ENCODE results near the gene DNAH10. TPM values are rescaled to one million over a fixed set of nuclear protein-coding genes. Genes with fewer than 3 reads are reported as not detected.

The DNAH10 gene
- total RNA-seq, 1 experiment from 2014 or later, result 0.14 TPM

DNA sequence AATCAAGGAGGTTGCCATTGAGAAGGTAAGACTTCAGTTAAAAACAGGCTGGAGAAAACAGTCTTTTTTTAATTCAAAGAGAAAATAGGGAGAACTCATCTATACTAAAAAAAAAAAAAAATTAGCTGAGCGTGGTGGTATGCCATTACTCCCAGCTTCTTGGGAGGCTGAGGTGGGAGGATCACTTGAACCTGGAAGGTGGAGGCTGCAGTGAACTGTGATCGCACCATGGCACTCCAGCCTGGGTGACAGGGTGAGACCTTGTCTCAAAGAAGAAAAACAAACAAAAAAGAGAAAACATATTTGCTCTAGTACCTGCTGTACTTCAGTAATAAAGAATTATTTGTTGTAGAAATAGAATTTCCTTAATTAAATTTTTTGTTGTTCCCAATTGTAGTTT lies 68.6 kb downstream of the DNAH10 start:
- CTCF ChIA-PET, result no interaction called here
- Mint-ChIP-seq H3K4me3 (ENCODE audit: low read depth, unreplicated experiment) (no peak overlapping the region), H3K27me3 (ENCODE audit: unreplicated experiment) (peaks cover 15% of the 10 kb centered on the region), H3K36me3 (ENCODE audit: insufficient read depth, unreplicated experiment) (no peaks in the 10 kb centered on the region), H3K9me3 (ENCODE audit: low read depth, unreplicated experiment) (peaks cover 18% of the 10 kb centered on the region), H3K4me1 (ENCODE audit: low read depth, unreplicated experiment) (no peaks in the 10 kb centered on the region), H3K27ac (ENCODE audit: unreplicated experiment) (no peak overlapping the region)
- TF ChIP-seq, protein P1, sequence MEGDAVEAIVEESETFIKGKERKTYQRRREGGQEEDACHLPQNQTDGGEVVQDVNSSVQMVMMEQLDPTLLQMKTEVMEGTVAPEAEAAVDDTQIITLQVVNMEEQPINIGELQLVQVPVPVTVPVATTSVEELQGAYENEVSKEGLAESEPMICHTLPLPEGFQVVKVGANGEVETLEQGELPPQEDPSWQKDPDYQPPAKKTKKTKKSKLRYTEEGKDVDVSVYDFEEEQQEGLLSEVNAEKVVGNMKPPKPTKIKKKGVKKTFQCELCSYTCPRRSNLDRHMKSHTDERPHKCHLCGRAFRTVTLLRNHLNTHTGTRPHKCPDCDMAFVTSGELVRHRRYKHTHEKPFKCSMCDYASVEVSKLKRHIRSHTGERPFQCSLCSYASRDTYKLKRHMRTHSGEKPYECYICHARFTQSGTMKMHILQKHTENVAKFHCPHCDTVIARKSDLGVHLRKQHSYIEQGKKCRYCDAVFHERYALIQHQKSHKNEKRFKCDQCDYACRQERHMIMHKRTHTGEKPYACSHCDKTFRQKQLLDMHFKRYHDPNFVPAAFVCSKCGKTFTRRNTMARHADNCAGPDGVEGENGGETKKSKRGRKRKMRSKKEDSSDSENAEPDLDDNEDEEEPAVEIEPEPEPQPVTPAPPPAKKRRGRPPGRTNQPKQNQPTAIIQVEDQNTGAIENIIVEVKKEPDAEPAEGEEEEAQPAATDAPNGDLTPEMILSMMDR (IDR thresholded peaks at IDR 0.05; ENCODE audit: unreplicated experiment), result no peak
- BruUV-seq (replicated peaks), result no TSS peak
- intact Hi-C loops (cut with micrococcal nuclease; ENCODE audit: unreplicated experiment), result no loop called here
- no peak for DNase-seq

DNA sequence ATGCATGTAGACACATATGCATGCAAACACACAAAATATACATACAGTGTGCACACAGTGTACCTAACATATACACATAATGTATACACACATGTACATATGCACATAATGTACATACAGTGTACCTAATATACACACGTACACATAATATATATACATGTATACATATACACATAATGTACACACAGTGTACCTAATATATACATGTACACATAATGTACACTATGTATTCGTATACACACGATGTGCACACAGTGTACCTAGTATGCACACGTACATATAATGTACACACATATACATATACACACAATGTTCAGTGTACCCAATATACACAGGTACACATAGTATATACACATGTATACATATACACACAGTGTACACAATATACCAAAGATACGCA lies 70.0 kb downstream of the DNAH10 start:
- Mint-ChIP-seq H3K36me3 (ENCODE audit: insufficient read depth, unreplicated experiment) (no peaks in the 10 kb centered on the region), H3K9me3 (ENCODE audit: low read depth, unreplicated experiment) (peaks cover 18% of the 10 kb centered on the region), H3K27ac (ENCODE audit: unreplicated experiment) (no peak overlapping the region), H3K27me3 (ENCODE audit: unreplicated experiment) (peaks cover 14% of the 10 kb centered on the region), H3K4me1 (ENCODE audit: low read depth, unreplicated experiment) (no peaks in the 10 kb centered on the region), H3K4me3 (ENCODE audit: low read depth, unreplicated experiment) (no peak overlapping the region)
- DNase-seq, result no peak
- intact Hi-C loops (cut with micrococcal nuclease; ENCODE audit: unreplicated experiment), result no loop called here
- CTCF ChIA-PET, result no interaction called here
- no TSS peak for BruUV-seq (replicated peaks)
- TF ChIP-seq, protein P1 (IDR thresholded peaks at IDR 0.05; ENCODE audit: unreplicated experiment), result no peak

DNA sequence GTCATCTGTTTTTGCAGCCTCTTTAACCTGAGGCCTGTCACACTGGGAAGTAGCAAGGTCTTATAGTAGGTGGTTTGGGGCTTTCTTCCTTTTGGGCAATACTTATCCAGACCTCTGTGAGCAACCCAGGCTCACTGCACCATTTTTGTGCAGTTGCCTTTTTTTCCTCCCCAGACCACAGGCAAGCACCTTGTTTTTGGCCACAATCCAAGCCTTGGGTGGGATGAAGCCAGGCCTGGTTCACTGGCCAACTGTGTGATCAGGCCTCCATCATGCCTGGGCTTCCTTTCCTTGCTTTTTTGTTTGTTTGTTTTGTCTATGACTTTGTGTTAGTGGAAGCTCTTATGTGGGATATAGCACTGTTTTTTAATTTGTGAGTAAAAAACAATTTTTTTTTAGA lies 71.7 kb downstream of the DNAH10 start:
- TF ChIP-seq, protein P1 (IDR thresholded peaks at IDR 0.05; ENCODE audit: unreplicated experiment), result no peak
- H3K4me1 Mint-ChIP-seq (ENCODE audit: low read depth, unreplicated experiment), result no peaks in the 10 kb centered on the region
- H3K27ac Mint-ChIP-seq (ENCODE audit: unreplicated experiment), result no peak overlapping the region
- intact Hi-C loops (cut with micrococcal nuclease; ENCODE audit: unreplicated experiment), result no loop called here
- H3K4me3 Mint-ChIP-seq (ENCODE audit: low read depth, unreplicated experiment), result no peak overlapping the region
- H3K36me3 Mint-ChIP-seq (ENCODE audit: insufficient read depth, unreplicated experiment), result no peaks in the 10 kb centered on the region
- H3K27me3 Mint-ChIP-seq (ENCODE audit: unreplicated experiment), result peaks cover 14% of the 10 kb centered on the region
- no peak for DNase-seq
- CTCF ChIA-PET, result no interaction called here
- BruUV-seq (replicated peaks), result no TSS peak
- peaks cover 13% of the 10 kb centered on the region for H3K9me3 Mint-ChIP-seq (ENCODE audit: low read depth, unreplicated experiment)

DNA sequence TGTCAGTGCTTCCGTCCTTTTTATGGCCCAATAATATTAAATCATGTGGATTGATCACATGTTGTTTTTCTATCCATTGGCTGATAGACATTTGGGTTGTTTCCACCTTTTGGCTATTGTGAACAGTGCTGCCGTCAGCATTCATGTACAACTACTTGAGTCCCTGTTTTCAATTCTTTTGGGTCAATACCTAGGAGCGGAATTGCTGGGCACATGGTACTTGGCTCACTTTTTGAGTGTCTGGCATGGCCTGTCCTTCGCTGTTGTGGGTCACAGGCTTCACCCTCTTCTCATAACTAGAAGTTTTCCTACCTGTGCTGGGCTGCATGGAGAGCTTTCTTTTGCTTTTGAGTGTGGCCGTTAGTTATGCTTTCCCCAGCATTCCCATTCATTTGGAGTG lies 72.7 kb downstream of the DNAH10 start:
- TF ChIP-seq, protein P1 (IDR thresholded peaks at IDR 0.05; ENCODE audit: unreplicated experiment), result no peak
- BruUV-seq (replicated peaks), result no TSS peak
- H3K4me1 Mint-ChIP-seq (ENCODE audit: low read depth, unreplicated experiment), result no peaks in the 10 kb centered on the region
- no peak overlapping the region for H3K27ac Mint-ChIP-seq (ENCODE audit: unreplicated experiment)
- no peaks in the 10 kb centered on the region for H3K36me3 Mint-ChIP-seq (ENCODE audit: insufficient read depth, unreplicated experiment)
- CTCF ChIA-PET, result no interaction called here
- no peak overlapping the region for H3K4me3 Mint-ChIP-seq (ENCODE audit: low read depth, unreplicated experiment)
- H3K9me3 Mint-ChIP-seq (ENCODE audit: low read depth, unreplicated experiment), result peaks cover 13% of the 10 kb centered on the region
- H3K27me3 Mint-ChIP-seq (ENCODE audit: unreplicated experiment), result peaks cover 14% of the 10 kb centered on the region
- intact Hi-C loops (cut with micrococcal nuclease; ENCODE audit: unreplicated experiment), result no loop called here
- no peak for DNase-seq

DNA sequence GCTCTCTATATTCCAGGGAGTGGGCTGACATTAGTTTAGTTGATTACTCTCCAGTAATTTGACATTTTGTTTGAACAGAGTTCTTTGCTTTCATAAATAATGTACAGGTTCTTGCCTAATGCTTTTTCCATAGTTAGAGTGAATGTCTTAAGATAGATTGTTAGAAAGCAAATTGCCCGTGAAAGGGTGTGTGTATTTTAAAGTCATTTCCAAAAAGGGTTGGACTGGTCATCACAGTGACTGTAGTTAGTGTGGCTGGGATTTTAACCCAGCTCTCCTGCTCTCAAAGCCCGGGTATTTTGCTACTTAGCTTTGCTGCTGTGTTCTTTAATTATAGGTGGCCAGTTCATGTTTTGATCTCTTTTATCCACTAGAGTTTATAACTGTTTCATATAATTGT lies 74.2 kb downstream of the DNAH10 start:
- Mint-ChIP-seq H3K4me3 (ENCODE audit: low read depth, unreplicated experiment) (no peak overlapping the region), H3K9me3 (ENCODE audit: low read depth, unreplicated experiment) (peaks cover 6% of the 10 kb centered on the region), H3K4me1 (ENCODE audit: low read depth, unreplicated experiment) (no peaks in the 10 kb centered on the region), H3K36me3 (ENCODE audit: insufficient read depth, unreplicated experiment) (no peaks in the 10 kb centered on the region), H3K27me3 (ENCODE audit: unreplicated experiment) (peaks cover 14% of the 10 kb centered on the region), H3K27ac (ENCODE audit: unreplicated experiment) (no peak overlapping the region)
- no TSS peak for BruUV-seq (replicated peaks)
- CTCF ChIA-PET, result no interaction called here
- no peak for DNase-seq
- TF ChIP-seq, protein P1 (IDR thresholded peaks at IDR 0.05; ENCODE audit: unreplicated experiment), result no peak
- intact Hi-C loops (cut with micrococcal nuclease; ENCODE audit: unreplicated experiment), result no loop called here

All from Calu3 (cell line).